ENCODE data around the gene HSPG2.
A peak's percentile ranks its signal among the peaks of the same experiment; 100 is the strongest.
"Not testable (repeated sequence)": the region's sequence is repeated elsewhere in the genome, so short reads cannot be mapped to it uniquely, and the experiment has no call there.

Gene HSPG2

GRCh38 chr1:21801100-21801499 lies 136.0 kb downstream of the HSPG2 start:
- Mint-ChIP-seq H3K27me3 (no peaks in the 10 kb centered on the region), H3K4me3 (no peak overlapping the region), H3K27ac (no peak overlapping the region), H3K4me1 (ENCODE audit: low read depth) (no peaks in the 10 kb centered on the region), H3K9me3 (no peaks in the 10 kb centered on the region), H3K36me3 (ENCODE audit: low read depth) (no peaks in the 10 kb centered on the region)
- intact Hi-C loops (cut with micrococcal nuclease), result no loop called here

- Mint-ChIP-seq H3K27ac (no peak overlapping the region), H3K36me3 (ENCODE audit: low read depth) (no peaks in the 10 kb centered on the region), H3K27me3 (peaks cover 2% of the 10 kb centered on the region), H3K9me3 (peaks cover 8% of the 10 kb centered on the region), H3K4me3 (no peak overlapping the region), H3K4me1 (ENCODE audit: low read depth) (no peaks in the 10 kb centered on the region)
- intact Hi-C loops (cut with micrococcal nuclease), result no loop called here
Measured at GRCh38 chr1:21799730-21800129, 137.4 kb downstream of the HSPG2 start.

DNA sequence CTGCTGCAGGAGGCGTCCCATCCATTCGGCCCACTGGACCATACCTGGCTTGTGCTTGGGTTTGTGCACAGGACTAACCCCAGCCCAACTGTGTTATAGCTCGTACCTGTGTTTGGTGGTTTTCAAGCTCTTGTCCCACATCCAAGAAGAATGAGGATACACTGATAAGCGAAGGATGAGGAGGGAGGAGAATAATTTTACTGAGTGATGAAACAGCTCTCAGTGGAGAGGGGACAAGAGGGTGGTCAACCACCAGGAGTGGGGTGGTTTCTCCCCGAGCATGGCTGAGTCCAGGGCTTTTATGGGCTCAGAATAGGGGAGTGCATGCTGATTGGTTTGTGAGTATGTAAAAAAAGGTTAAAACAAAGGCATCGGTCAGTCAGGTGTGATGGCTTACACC lies 142.0 kb downstream of the HSPG2 start:
- H3K27me3 Mint-ChIP-seq, result peaks cover 2% of the 10 kb centered on the region

GRCh38 chr1:21794656-21795055 lies 142.5 kb downstream of the HSPG2 start:
- H3K27me3 Mint-ChIP-seq, result peaks cover 2% of the 10 kb centered on the region
- no peaks in the 10 kb centered on the region for H3K36me3 Mint-ChIP-seq (ENCODE audit: low read depth)
- H3K9me3 Mint-ChIP-seq, result peaks cover 13% of the 10 kb centered on the region
- H3K4me1 Mint-ChIP-seq (ENCODE audit: low read depth), result peaks cover 12% of the 10 kb centered on the region
- H3K27ac Mint-ChIP-seq, result no peak overlapping the region
- H3K4me3 Mint-ChIP-seq, result no peak overlapping the region
- intact Hi-C loops (cut with micrococcal nuclease), result no loop called here

More for the DNA sequence above, 142.0 kb downstream of the HSPG2 start:
- intact Hi-C loops (cut with micrococcal nuclease), result no loop called here
- Mint-ChIP-seq H3K9me3 (peaks cover 13% of the 10 kb centered on the region), H3K4me1 (ENCODE audit: low read depth) (peaks cover 12% of the 10 kb centered on the region), H3K4me3 (no peak overlapping the region), H3K27ac (no peak overlapping the region), H3K36me3 (ENCODE audit: low read depth) (no peaks in the 10 kb centered on the region)

DNA sequence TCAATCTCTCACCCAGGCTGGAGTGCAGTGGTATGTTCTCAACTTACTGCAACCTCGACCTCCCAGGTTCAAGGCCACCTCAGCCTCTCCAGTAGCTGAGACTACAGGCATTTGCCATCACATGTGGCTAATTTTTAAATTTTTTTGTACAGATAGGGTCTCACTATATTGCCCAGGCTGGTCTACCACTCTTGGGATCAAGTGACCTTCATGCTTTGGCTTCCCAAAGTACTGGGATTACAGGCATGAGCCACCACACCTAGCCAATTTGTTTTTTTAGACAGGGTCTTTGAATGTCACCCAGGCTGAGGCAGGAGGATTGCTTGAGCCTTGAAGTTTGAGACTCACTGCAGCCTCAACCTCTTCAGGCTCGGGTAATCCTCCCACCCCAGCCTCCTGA lies 144.0 kb downstream of the HSPG2 start:
- H3K4me1 Mint-ChIP-seq (ENCODE audit: low read depth), result peaks cover 22% of the 10 kb centered on the region
- H3K9me3 Mint-ChIP-seq, result peaks cover 13% of the 10 kb centered on the region
- no peak overlapping the region for H3K27ac Mint-ChIP-seq
- H3K36me3 Mint-ChIP-seq (ENCODE audit: low read depth), result no peaks in the 10 kb centered on the region
- intact Hi-C loops (cut with micrococcal nuclease), result no loop called here
- H3K27me3 Mint-ChIP-seq, result peaks cover 2% of the 10 kb centered on the region
- no peak overlapping the region for H3K4me3 Mint-ChIP-seq

GRCh38 chr1:21786640-21787039 lies 150.5 kb downstream of the HSPG2 start:
- intact Hi-C loops (cut with micrococcal nuclease), result no loop called here
- no peak overlapping the region for H3K4me3 Mint-ChIP-seq
- no peak overlapping the region for H3K27ac Mint-ChIP-seq
- H3K9me3 Mint-ChIP-seq, result no peaks in the 10 kb centered on the region
- peaks cover 20% of the 10 kb centered on the region for H3K36me3 Mint-ChIP-seq (ENCODE audit: low read depth)
- peaks cover 26% of the 10 kb centered on the region for H3K4me1 Mint-ChIP-seq (ENCODE audit: low read depth)
- H3K27me3 Mint-ChIP-seq, result no peaks in the 10 kb centered on the region

- Mint-ChIP-seq H3K4me1 (ENCODE audit: low read depth) (peaks cover 20% of the 10 kb centered on the region), H3K36me3 (ENCODE audit: low read depth) (peaks cover 20% of the 10 kb centered on the region)
- H3K27me3 Mint-ChIP-seq; H3K27ac Mint-ChIP-seq; H3K4me3 Mint-ChIP-seq; intact Hi-C loops (cut with micrococcal nuclease); H3K9me3 Mint-ChIP-seq: not testable (repeated sequence)
Measured at GRCh38 chr1:21785764-21786163, 151.3 kb downstream of the HSPG2 start.

- peak overlapping the region; percentile 100 for H3K27ac Mint-ChIP-seq
- H3K27me3 Mint-ChIP-seq, result no peaks in the 10 kb centered on the region
- no peaks in the 10 kb centered on the region for H3K9me3 Mint-ChIP-seq
- peaks cover 30% of the 10 kb centered on the region for H3K4me1 Mint-ChIP-seq (ENCODE audit: low read depth)
- intact Hi-C loops (cut with micrococcal nuclease), result loop anchor here (2.0 kb wide), 1 partner anchor 31 kb away; no protein-coding TSS in a partner anchor
- peak overlapping the region; percentile 98 for H3K4me3 Mint-ChIP-seq
- peaks cover 20% of the 10 kb centered on the region for H3K36me3 Mint-ChIP-seq (ENCODE audit: low read depth)
Measured at GRCh38 chr1:21783679-21784603, 153.2 kb downstream of the HSPG2 start.

- no peaks in the 10 kb centered on the region for H3K9me3 Mint-ChIP-seq
- intact Hi-C loops (cut with micrococcal nuclease), result loop anchor here (2.0 kb wide), 1 partner anchor 32 kb away; no protein-coding TSS in a partner anchor
- peaks cover 24% of the 10 kb centered on the region for H3K4me1 Mint-ChIP-seq (ENCODE audit: low read depth)
- peak within 1 kb of the TSS; percentile 100 for H3K27ac Mint-ChIP-seq
- H3K27me3 Mint-ChIP-seq, result no peaks in the 10 kb centered on the region
- peaks cover 20% of the 10 kb centered on the region for H3K36me3 Mint-ChIP-seq (ENCODE audit: low read depth)
- peak within 1 kb of the TSS; percentile 98 for H3K4me3 Mint-ChIP-seq
Measured at GRCh38 chr1:21782868-21783678, 154.0 kb downstream of the HSPG2 start, which contains the start of gene USP48. Gene USP48 (minus strand): TSS chr1:21783149. CDS start chr1:21782957, 192 bp downstream.

DNA sequence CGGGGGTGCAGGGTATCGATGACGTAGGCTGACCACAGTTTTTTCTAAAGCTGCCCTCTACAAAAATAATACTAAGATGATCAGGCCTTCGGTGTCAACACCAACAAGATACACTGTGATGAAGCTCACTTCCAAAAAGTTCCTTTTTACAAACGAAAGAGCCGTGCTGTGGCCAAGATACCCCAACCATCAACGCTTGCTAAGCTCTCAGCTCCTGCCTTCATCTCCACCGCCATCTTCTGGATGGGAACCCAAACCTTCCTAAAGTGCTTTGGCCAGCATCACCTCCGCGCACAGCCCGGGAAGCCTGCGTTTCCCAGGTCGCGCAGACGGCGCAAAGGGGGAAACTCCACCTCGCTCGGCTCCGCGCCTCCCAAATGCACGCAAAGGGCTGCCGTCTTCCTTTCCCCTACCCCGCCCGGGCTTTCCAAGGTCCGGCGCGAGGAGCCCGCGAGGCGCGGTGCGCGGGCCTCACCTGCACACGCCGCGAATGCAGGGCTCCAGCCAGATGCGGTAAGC lies 154.7 kb downstream of the HSPG2 start:
- peak overlapping the region; percentile 100 for H3K27ac Mint-ChIP-seq
- no peaks in the 10 kb centered on the region for H3K9me3 Mint-ChIP-seq
- intact Hi-C loops (cut with micrococcal nuclease), result loop anchor here (2.0 kb wide), 1 partner anchor 32 kb away; no protein-coding TSS in a partner anchor
- no peaks in the 10 kb centered on the region for H3K27me3 Mint-ChIP-seq
- H3K4me3 Mint-ChIP-seq, result peak overlapping the region; percentile 98
- H3K36me3 Mint-ChIP-seq (ENCODE audit: low read depth), result peaks cover 20% of the 10 kb centered on the region
- peaks cover 26% of the 10 kb centered on the region for H3K4me1 Mint-ChIP-seq (ENCODE audit: low read depth)

GRCh38 chr1:21781815-21782348 lies 155.2 kb downstream of the HSPG2 start:
- intact Hi-C loops (cut with micrococcal nuclease), result loop anchor here (2.0 kb wide), 1 partner anchor 33 kb away; no protein-coding TSS in a partner anchor
- Mint-ChIP-seq H3K4me1 (ENCODE audit: low read depth) (peaks cover 31% of the 10 kb centered on the region), H3K27ac (peak overlapping the region; percentile 100), H3K27me3 (no peaks in the 10 kb centered on the region), H3K9me3 (no peaks in the 10 kb centered on the region), H3K36me3 (ENCODE audit: low read depth) (peaks cover 21% of the 10 kb centered on the region), H3K4me3 (peak overlapping the region; percentile 98)

- H3K4me1 Mint-ChIP-seq (ENCODE audit: low read depth), result peaks cover 43% of the 10 kb centered on the region
- intact Hi-C loops (cut with micrococcal nuclease), result no loop called here
- H3K27me3 Mint-ChIP-seq, result no peaks in the 10 kb centered on the region
- no peaks in the 10 kb centered on the region for H3K9me3 Mint-ChIP-seq
- peaks cover 31% of the 10 kb centered on the region for H3K36me3 Mint-ChIP-seq (ENCODE audit: low read depth)
- peak overlapping the region; percentile 20 for H3K27ac Mint-ChIP-seq
- no peak overlapping the region for H3K4me3 Mint-ChIP-seq
Measured at GRCh38 chr1:21779613-21780521, 157.2 kb downstream of the HSPG2 start.

GRCh38 chr1:21778405-21778727 lies 158.7 kb downstream of the HSPG2 start:
- Mint-ChIP-seq H3K9me3 (no peaks in the 10 kb centered on the region), H3K27ac (no peak overlapping the region), H3K27me3 (no peaks in the 10 kb centered on the region), H3K36me3 (ENCODE audit: low read depth) (peaks cover 28% of the 10 kb centered on the region), H3K4me1 (ENCODE audit: low read depth) (peaks cover 43% of the 10 kb centered on the region), H3K4me3 (no peak overlapping the region)
- intact Hi-C loops (cut with micrococcal nuclease), result no loop called here
